Measurements from ENCODE around the gene DISC1. TPM values are rescaled to one million over a fixed set of nuclear protein-coding genes. Genes with fewer than 3 reads are reported as not detected.

The DISC1 gene
- total RNA-seq, 2 donors from 2014 or later = 8.0 to 9.4 TPM

DNA sequence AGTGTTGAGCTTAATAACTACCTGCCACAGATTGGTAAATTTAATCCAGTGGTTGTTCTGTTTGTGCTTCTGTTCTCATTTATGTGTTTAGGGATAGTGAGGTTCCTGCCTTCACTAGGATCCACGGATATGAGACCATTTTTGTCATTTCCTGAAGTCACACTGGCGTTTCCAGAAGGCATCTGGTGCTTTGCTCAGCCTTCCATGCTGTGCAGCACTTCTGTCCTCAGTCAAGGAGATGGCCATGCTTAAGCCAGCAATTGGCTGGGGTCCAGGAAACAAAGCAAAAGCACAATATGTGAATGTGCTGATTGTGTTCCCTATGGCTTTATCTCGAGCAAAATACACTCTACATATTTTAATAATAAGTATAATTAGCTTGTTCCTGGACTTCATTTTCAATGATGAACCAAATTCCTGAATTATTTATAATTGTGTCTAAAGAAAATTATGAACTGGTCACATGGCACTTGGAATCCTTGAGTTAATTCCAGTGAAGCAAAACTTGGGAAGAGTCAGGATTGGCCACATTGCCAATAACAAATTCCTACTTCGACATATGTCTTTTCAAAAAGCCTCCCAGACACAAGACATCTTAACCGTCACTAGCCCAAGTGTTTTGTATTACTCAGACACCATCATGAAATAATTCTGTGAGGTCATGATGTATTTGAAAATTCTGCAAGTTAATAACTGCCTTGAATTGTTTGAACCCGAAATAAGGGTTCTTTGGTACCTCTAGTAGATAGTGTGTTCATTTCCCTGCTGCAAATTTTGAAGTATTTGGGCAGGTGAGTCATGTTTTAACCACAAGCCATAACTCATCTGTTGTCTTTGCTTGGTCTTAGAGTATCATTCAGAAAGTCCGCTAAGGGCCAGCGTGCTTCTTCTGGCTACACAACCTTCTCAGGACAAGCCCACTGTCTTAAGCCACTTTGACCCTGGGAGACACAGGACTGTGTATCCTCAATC lies 412.4 kb downstream of the DISC1 start:
- no peak overlapping the region for H3K27ac Mint-ChIP-seq
- no peaks in the 10 kb centered on the region for H3K36me3 Mint-ChIP-seq (ENCODE audit: low read depth)
- TF ChIP-seq CTCF (conservative IDR thresholded peaks at IDR 0.05) = no peak
- Histone ChIP-seq H3K27ac (ENCODE audit: low read depth, low read length) (no peak overlapping the region), H3K9ac (ENCODE audit: extremely low read depth, low read length, poor library complexity, severe bottlenecking) (no peak overlapping the region), H3K4me3 (ENCODE audit: low read length) (no peak overlapping the region), H3K27me3 (ENCODE audit: control insufficient read depth, insufficient read depth, low read length, poor library complexity, severe bottlenecking) (peaks cover 5% of the 10 kb centered on the region), H3K9me3 (ENCODE audit: control insufficient read depth, low read length) (no peaks in the 10 kb centered on the region), H3K36me3 (ENCODE audit: control insufficient read depth, insufficient read depth, low read length) (no peaks in the 10 kb centered on the region), H3K4me1 (ENCODE audit: control insufficient read depth, insufficient read depth, low read length) (no peaks in the 10 kb centered on the region)
- H3K27me3 Mint-ChIP-seq (ENCODE audit: insufficient read depth) = peaks cover 9% of the 10 kb centered on the region
- DNase-seq = no peak
- peaks cover 8% of the 10 kb centered on the region for H3K4me1 Mint-ChIP-seq
- 75 to 88% methylated on average over 1 to 7 of the region's 8 CpGs for WGBS, 2 experiments (ENCODE audit: insufficient coverage in 1 of 2, insufficient read length in 1 of 2)
- H3K9me3 Mint-ChIP-seq = no peaks in the 10 kb centered on the region
- H3K4me3 Mint-ChIP-seq = no peak overlapping the region

DNA sequence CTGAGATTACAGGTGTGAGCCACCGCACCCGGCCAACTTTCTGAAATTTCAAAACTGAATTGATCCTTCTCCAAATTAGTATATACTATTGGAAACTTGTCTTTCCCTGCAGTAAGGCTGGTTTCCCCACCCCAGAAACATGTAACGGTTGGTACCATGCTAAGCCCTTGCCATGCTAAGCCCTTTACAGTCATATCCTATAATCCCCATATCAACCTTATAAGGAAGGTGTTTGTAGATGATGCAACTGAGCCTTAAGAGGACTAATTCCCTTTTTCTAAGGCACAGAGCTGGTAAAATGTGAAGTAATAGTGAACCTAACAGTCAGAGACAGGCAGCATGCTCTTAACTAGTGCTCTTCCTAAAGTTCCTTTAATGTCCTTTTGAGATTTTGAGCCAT lies 413.7 kb downstream of the DISC1 start:
- WGBS, 2 experiments (ENCODE audit: insufficient coverage in 1 of 2, insufficient read length in 1 of 2) = 64 to 77% methylated on average over 2 to 3 of the region's 3 CpGs

GRCh38 chr1:232044728-232045127 lies 418.1 kb downstream of the DISC1 start:
- no peak overlapping the region for H3K27ac Mint-ChIP-seq
- no peaks in the 10 kb centered on the region for H3K27me3 Mint-ChIP-seq (ENCODE audit: insufficient read depth)
- no peaks in the 10 kb centered on the region for H3K9me3 Mint-ChIP-seq
- WGBS, 2 experiments (ENCODE audit: insufficient coverage in 1 of 2, insufficient read length in 1 of 2) = 89% methylated on average over 2 to 3 of the region's 3 CpGs
- Histone ChIP-seq H3K9me3 (ENCODE audit: control insufficient read depth, low read length) (no peaks in the 10 kb centered on the region), H3K4me3 (ENCODE audit: low read length) (no peak overlapping the region), H3K36me3 (ENCODE audit: control insufficient read depth, insufficient read depth, low read length) (no peaks in the 10 kb centered on the region), H3K9ac (ENCODE audit: extremely low read depth, low read length, poor library complexity, severe bottlenecking) (no peak overlapping the region), H3K4me1 (ENCODE audit: control insufficient read depth, insufficient read depth, low read length) (peaks cover 3% of the 10 kb centered on the region), H3K27ac (ENCODE audit: low read depth, low read length) (no peak overlapping the region), H3K27me3 (ENCODE audit: control insufficient read depth, insufficient read depth, low read length, poor library complexity, severe bottlenecking) (no peaks in the 10 kb centered on the region)
- TF ChIP-seq CTCF (conservative IDR thresholded peaks at IDR 0.05) = no peak
- no peak for DNase-seq
- H3K4me3 Mint-ChIP-seq = no peak overlapping the region
- H3K36me3 Mint-ChIP-seq (ENCODE audit: low read depth) = no peaks in the 10 kb centered on the region
- H3K4me1 Mint-ChIP-seq = peaks cover 13% of the 10 kb centered on the region

More for the DNA sequence above, 413.7 kb downstream of the DISC1 start:
- H3K36me3 Mint-ChIP-seq (ENCODE audit: low read depth) = no peaks in the 10 kb centered on the region
- Histone ChIP-seq H3K27me3 (ENCODE audit: control insufficient read depth, insufficient read depth, low read length, poor library complexity, severe bottlenecking) (peaks cover 4% of the 10 kb centered on the region), H3K36me3 (ENCODE audit: control insufficient read depth, insufficient read depth, low read length) (no peaks in the 10 kb centered on the region), H3K9ac (ENCODE audit: extremely low read depth, low read length, poor library complexity, severe bottlenecking) (no peak overlapping the region), H3K4me1 (ENCODE audit: control insufficient read depth, insufficient read depth, low read length) (peaks cover 3% of the 10 kb centered on the region), H3K4me3 (ENCODE audit: low read length) (no peak overlapping the region), H3K27ac (ENCODE audit: low read depth, low read length) (no peak overlapping the region), H3K9me3 (ENCODE audit: control insufficient read depth, low read length) (no peaks in the 10 kb centered on the region)
- H3K4me3 Mint-ChIP-seq = no peak overlapping the region
- H3K4me1 Mint-ChIP-seq = peaks cover 7% of the 10 kb centered on the region
- no peak for DNase-seq
- H3K27ac Mint-ChIP-seq = no peak overlapping the region
- no peak for TF ChIP-seq CTCF (conservative IDR thresholded peaks at IDR 0.05)
- H3K9me3 Mint-ChIP-seq = no peaks in the 10 kb centered on the region
- peaks cover 6% of the 10 kb centered on the region for H3K27me3 Mint-ChIP-seq (ENCODE audit: insufficient read depth)
